Measurements from ENCODE around the gene TMEM259.

GRCh38 chr19:1064661-1065605 lies 44.0 kb upstream of the TMEM259 start:
- TF ChIP-seq CEBPB (IDR thresholded peaks at IDR 0.05), result no peak
- peak; percentile 61; the same call in 1 of the 2 replicates for TF ChIP-seq ZBTB7A (IDR thresholded peaks at IDR 0.05; ENCODE audit: low read depth)
- TF ChIP-seq RAD21 (IDR thresholded peaks at IDR 0.05; ENCODE audit: low read depth), result peak; percentile 53; the same call in 1 of the 2 replicates
- TF ChIP-seq MAX (IDR thresholded peaks at IDR 0.05), result peak; percentile 98
- no peak for TF ChIP-seq EP300 (IDR thresholded peaks at IDR 0.05; ENCODE audit: borderline replicate concordance)
- peak; percentile 48; the same call in 1 of the 2 replicates for TF ChIP-seq YY1 (IDR thresholded peaks at IDR 0.05; ENCODE audit: low read depth)
- no peak for TF ChIP-seq TAF1 (IDR thresholded peaks at IDR 0.05; ENCODE audit: low read depth)
- TF ChIP-seq REST (IDR thresholded peaks at IDR 0.05; ENCODE audit: low read depth), result no peak
- TF ChIP-seq FOXM1 (IDR thresholded peaks at IDR 0.05; ENCODE audit: borderline replicate concordance, low read depth), result no peak
- TF ChIP-seq TEAD4 (IDR thresholded peaks at IDR 0.05), result peak; percentile 18; the same call in 1 of the 2 replicates
- no peak for TF ChIP-seq CREB1 (IDR thresholded peaks at IDR 0.05; ENCODE audit: low read depth)
- peak; percentile 47; the same call in 1 of the 2 replicates for TF ChIP-seq TCF12 (IDR thresholded peaks at IDR 0.05; ENCODE audit: low read depth)
- no peak for TF ChIP-seq NFIC (IDR thresholded peaks at IDR 0.05)

All from Ishikawa (cell line).